HepG2 (cell line): ENCODE data around the gene C2orf74. TPM values are rescaled to one million over a fixed set of nuclear protein-coding genes. Genes with fewer than 3 reads are reported as not detected.

Experiments used
- GPN1 ChIP-seq: sonication (generic); formaldehyde crosslinking; IDR thresholded peaks from 2 replicates; pipeline ENCODE4 v1.5.1; 2020; ENCODE audit warnings: missing genetic modification reagents, borderline replicate concordance
- NRL ChIP-seq: sonication (generic); formaldehyde crosslinking; IDR thresholded peaks from 2 replicates; pipeline ENCODE4 v1.5.0; 2020; ENCODE audit warnings: missing genetic modification reagents, mild to moderate bottlenecking, moderate library complexity, borderline replicate concordance
- SMARCC2 ChIP-seq: fragments of 450-650 bp; IDR thresholded peaks from 2 replicates; pipeline ENCODE4 v1.6.1; 2017; ENCODE audit warnings: antibody characterized with exemption, mild to moderate bottlenecking
- TP53 ChIP-seq: sonication (generic); formaldehyde crosslinking; conservative IDR thresholded peaks from 2 replicates; pipeline ENCODE4 v1.4.0; 2020; ENCODE audit warnings: missing genetic modification reagents
- YEATS4 ChIP-seq: sonication (generic); formaldehyde crosslinking; IDR thresholded peaks from 2 replicates; pipeline ENCODE4 v1.4.0; 2020; ENCODE audit warnings: missing genetic modification reagents, borderline replicate concordance
- ZMYM4 ChIP-seq: sonication (generic); formaldehyde crosslinking; IDR thresholded peaks from 2 replicates; pipeline ENCODE4 v1.8.1; 2023; ENCODE audit warnings: mild to moderate bottlenecking, missing genetic modification reagents
- ZNF589 ChIP-seq: sonication (generic); formaldehyde crosslinking; conservative IDR thresholded peaks from 2 replicates; pipeline ENCODE4 v1.8.0; 2022; ENCODE audit warnings: mild to moderate bottlenecking, moderate library complexity, missing genetic modification reagents
- polyA plus RNA-seq, 8 experiments: library from polyadenylated mRNA; depleted of rRNA in 3 of 8; stranded (reverse) in 7 of 8; unstranded in 1 of 8; fragments of >200 nt; fragmentation: Illumina TruSeq in 4 of 8; extraction: Trizol in 4 of 8; gene quantifications; 2 replicates each; pipeline versions ENCODE4 v1.2.1 to v1.2.3, GENCODE V29; 2011 to 2016; ENCODE audit warnings: low read depth in 4 of 8, missing spikeins in 1 of 8, mixed read lengths in 1 of 8; ENCODE audit not compliant: insufficient read depth in 1 of 8
- total RNA-seq, 5 experiments: library from RNA; depleted of rRNA; stranded (reverse); fragments of >200 nt; fragmentation: Illumina TruSeq; extraction: Trizol; gene quantifications; 2 replicates each; pipeline ENCODE4 v1.2.3, GENCODE V29; 2016; ENCODE audit warnings: low read depth in 1 of 5
- TF ChIP-seq, protein P1 (sequence below): IDR thresholded peaks from 2 replicates; pipeline ENCODE4 v1.6.1; 2016
- TF ChIP-seq, protein P2 (sequence below): sonication (generic); formaldehyde crosslinking; IDR thresholded peaks from 2 replicates; pipeline ENCODE4 v1.4.0; 2020; ENCODE audit warnings: mild to moderate bottlenecking, missing genetic modification reagents
- TF ChIP-seq, protein P3 (sequence below), 2 experiments: IDR thresholded peaks; 2 replicates each; pipeline ENCODE4 v1.6.1; 2011 to 2012; ENCODE audit warnings: low read length in 2 of 2, borderline replicate concordance in 1 of 2, low read depth in 1 of 2, mild to moderate bottlenecking in 1 of 2, moderate library complexity in 1 of 2
- TF ChIP-seq, protein P4 (sequence below): sonication (generic); formaldehyde crosslinking; IDR thresholded peaks from 2 replicates; pipeline ENCODE4 v1.5.0; 2020; ENCODE audit warnings: missing genetic modification reagents
- TF ChIP-seq, protein P5 (sequence below): sonication (generic); formaldehyde crosslinking; IDR thresholded peaks from 2 replicates; pipeline ENCODE4 v1.4.0; 2020; ENCODE audit warnings: missing genetic modification reagents
- TF ChIP-seq, protein P6 (sequence below): IDR thresholded peaks from 2 replicates; pipeline ENCODE4 v1.6.1; 2016
- TF ChIP-seq, protein P7 (sequence below), 2 experiments: fragments of 450-650 bp in 1 of 2; sonication (generic) in 1 of 2; formaldehyde crosslinking; IDR thresholded peaks; 2 replicates each; pipeline versions ENCODE4 v1.5.0 to v1.8.0; 2020 to 2022; ENCODE audit warnings: mild to moderate bottlenecking in 1 of 2, missing genetic modification reagents in 1 of 2

The C2orf74 gene
- total and polyA plus RNA-seq, 2 of the 13 experiments (the other 11 are each of a cell fraction or from before 2014, with no cell fraction given) = 10.6 to 13.8 TPM

DNA sequence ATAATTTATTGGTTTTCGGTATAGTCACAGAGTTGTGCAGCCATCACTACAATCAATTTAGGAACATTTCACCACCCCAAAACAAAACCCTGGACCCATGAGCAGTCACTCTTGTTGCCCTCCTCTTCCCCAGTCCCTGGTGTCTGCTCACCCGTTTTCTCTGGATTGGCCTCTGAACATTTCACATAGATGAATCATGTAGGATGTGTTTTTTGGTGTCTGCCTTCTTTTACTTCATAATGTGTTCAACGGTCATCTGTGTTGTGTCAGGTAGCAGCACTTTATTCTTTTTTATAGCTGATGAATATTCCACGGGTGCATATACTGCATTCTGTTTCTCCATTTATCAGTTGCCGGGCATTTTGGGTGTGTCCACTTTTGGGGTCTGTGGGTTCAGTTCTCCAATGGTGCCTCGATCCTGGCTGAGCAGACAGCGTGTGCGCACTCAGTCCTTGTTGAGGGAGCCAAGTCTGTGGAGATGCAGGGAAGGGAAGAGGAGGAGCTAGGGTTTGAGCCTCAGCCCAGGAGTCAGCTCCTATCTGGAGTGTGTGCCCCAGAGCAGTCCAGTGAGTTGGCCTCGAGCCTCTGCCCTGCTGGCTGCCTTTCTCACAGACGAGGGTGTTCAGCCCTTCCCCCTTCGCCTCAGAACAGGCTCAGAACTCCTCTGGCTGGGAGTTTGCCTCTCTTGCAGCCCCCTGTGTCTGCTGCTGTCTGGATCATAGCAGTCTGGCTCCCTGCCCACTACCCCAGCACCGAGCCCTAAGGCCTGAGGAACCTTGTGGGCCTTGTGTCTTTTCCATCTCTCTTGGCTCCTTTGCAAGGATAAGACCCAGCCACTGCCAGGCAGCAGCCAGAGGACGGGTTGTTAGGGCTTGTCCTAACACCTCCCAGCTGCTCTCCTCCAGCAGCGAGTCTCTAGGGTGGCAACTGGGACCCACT is 18.0 kb downstream of the C2orf74 start (continued):
- TF ChIP-seq GPN1 (CRISPR knock-in tag) (no peak), NRL (CRISPR knock-in tag) (0 out of 2 replicates have a peak, but pooled peaks have one; percentile 15), ZMYM4 (CRISPR knock-in tag) (peak; percentile 8; the same call in 1 of the 2 replicates), TP53 (CRISPR knock-in tag) (no peak), ZNF589 (CRISPR knock-in tag) (no peak), SMARCC2 (no peak), YEATS4 (CRISPR knock-in tag) (no peak)
- TF ChIP-seq, protein P1, sequence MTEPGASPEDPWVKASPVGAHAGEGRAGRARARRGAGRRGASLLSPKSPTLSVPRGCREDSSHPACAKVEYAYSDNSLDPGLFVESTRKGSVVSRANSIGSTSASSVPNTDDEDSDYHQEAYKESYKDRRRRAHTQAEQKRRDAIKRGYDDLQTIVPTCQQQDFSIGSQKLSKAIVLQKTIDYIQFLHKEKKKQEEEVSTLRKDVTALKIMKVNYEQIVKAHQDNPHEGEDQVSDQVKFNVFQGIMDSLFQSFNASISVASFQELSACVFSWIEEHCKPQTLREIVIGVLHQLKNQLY (CRISPR knock-in tag) = no peak
- TF ChIP-seq, protein P2, sequence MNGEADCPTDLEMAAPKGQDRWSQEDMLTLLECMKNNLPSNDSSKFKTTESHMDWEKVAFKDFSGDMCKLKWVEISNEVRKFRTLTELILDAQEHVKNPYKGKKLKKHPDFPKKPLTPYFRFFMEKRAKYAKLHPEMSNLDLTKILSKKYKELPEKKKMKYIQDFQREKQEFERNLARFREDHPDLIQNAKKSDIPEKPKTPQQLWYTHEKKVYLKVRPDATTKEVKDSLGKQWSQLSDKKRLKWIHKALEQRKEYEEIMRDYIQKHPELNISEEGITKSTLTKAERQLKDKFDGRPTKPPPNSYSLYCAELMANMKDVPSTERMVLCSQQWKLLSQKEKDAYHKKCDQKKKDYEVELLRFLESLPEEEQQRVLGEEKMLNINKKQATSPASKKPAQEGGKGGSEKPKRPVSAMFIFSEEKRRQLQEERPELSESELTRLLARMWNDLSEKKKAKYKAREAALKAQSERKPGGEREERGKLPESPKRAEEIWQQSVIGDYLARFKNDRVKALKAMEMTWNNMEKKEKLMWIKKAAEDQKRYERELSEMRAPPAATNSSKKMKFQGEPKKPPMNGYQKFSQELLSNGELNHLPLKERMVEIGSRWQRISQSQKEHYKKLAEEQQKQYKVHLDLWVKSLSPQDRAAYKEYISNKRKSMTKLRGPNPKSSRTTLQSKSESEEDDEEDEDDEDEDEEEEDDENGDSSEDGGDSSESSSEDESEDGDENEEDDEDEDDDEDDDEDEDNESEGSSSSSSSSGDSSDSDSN (CRISPR knock-in tag) = 0 out of 2 replicates have a peak, but pooled peaks have one; percentile 26
- TF ChIP-seq, protein P3, sequence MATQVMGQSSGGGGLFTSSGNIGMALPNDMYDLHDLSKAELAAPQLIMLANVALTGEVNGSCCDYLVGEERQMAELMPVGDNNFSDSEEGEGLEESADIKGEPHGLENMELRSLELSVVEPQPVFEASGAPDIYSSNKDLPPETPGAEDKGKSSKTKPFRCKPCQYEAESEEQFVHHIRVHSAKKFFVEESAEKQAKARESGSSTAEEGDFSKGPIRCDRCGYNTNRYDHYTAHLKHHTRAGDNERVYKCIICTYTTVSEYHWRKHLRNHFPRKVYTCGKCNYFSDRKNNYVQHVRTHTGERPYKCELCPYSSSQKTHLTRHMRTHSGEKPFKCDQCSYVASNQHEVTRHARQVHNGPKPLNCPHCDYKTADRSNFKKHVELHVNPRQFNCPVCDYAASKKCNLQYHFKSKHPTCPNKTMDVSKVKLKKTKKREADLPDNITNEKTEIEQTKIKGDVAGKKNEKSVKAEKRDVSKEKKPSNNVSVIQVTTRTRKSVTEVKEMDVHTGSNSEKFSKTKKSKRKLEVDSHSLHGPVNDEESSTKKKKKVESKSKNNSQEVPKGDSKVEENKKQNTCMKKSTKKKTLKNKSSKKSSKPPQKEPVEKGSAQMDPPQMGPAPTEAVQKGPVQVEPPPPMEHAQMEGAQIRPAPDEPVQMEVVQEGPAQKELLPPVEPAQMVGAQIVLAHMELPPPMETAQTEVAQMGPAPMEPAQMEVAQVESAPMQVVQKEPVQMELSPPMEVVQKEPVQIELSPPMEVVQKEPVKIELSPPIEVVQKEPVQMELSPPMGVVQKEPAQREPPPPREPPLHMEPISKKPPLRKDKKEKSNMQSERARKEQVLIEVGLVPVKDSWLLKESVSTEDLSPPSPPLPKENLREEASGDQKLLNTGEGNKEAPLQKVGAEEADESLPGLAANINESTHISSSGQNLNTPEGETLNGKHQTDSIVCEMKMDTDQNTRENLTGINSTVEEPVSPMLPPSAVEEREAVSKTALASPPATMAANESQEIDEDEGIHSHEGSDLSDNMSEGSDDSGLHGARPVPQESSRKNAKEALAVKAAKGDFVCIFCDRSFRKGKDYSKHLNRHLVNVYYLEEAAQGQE (IDR thresholded peaks at IDR 0.05; ENCODE audit: borderline replicate concordance in 1 of 2, low read depth in 1 of 2, low read length in 2 of 2) = no peak
- TF ChIP-seq, protein P4, sequence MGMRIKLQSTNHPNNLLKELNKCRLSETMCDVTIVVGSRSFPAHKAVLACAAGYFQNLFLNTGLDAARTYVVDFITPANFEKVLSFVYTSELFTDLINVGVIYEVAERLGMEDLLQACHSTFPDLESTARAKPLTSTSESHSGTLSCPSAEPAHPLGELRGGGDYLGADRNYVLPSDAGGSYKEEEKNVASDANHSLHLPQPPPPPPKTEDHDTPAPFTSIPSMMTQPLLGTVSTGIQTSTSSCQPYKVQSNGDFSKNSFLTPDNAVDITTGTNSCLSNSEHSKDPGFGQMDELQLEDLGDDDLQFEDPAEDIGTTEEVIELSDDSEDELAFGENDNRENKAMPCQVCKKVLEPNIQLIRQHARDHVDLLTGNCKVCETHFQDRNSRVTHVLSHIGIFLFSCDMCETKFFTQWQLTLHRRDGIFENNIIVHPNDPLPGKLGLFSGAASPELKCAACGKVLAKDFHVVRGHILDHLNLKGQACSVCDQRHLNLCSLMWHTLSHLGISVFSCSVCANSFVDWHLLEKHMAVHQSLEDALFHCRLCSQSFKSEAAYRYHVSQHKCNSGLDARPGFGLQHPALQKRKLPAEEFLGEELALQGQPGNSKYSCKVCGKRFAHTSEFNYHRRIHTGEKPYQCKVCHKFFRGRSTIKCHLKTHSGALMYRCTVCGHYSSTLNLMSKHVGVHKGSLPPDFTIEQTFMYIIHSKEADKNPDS (CRISPR knock-in tag) = 0 out of 2 replicates have a peak, but pooled peaks have one; percentile 5
- TF ChIP-seq, protein P5, sequence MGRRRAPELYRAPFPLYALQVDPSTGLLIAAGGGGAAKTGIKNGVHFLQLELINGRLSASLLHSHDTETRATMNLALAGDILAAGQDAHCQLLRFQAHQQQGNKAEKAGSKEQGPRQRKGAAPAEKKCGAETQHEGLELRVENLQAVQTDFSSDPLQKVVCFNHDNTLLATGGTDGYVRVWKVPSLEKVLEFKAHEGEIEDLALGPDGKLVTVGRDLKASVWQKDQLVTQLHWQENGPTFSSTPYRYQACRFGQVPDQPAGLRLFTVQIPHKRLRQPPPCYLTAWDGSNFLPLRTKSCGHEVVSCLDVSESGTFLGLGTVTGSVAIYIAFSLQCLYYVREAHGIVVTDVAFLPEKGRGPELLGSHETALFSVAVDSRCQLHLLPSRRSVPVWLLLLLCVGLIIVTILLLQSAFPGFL = no peak
- TF ChIP-seq, protein P6, sequence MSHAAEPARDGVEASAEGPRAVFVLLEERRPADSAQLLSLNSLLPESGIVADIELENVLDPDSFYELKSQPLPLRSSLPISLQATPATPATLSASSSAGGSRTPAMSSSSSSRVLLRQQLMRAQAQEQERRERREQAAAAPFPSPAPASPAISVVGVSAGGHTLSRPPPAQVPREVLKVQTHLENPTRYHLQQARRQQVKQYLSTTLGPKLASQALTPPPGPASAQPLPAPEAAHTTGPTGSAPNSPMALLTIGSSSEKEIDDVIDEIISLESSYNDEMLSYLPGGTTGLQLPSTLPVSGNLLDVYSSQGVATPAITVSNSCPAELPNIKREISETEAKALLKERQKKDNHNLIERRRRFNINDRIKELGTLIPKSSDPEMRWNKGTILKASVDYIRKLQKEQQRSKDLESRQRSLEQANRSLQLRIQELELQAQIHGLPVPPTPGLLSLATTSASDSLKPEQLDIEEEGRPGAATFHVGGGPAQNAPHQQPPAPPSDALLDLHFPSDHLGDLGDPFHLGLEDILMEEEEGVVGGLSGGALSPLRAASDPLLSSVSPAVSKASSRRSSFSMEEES (CRISPR knock-in tag) = no peak
- TF ChIP-seq, protein P7, sequence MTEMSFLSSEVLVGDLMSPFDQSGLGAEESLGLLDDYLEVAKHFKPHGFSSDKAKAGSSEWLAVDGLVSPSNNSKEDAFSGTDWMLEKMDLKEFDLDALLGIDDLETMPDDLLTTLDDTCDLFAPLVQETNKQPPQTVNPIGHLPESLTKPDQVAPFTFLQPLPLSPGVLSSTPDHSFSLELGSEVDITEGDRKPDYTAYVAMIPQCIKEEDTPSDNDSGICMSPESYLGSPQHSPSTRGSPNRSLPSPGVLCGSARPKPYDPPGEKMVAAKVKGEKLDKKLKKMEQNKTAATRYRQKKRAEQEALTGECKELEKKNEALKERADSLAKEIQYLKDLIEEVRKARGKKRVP (CRISPR knock-in tag; IDR thresholded peaks at IDR 0.05) = no peak
